Activated naive CD4-positive, alpha-beta T cell treated with anti-CD3 and anti-CD28 coated beads for 36 hours (primary cell): ENCODE data around the gene VSNL1. TPM values are rescaled to one million over a fixed set of nuclear protein-coding genes. Genes with fewer than 3 reads are reported as not detected.

Experiments used
- CTCF ChIA-PET: fragments of 350-600 bp; sonication (Branson Sonifier 250); formaldehyde crosslinking; loops from one replicate; lab custom pipeline; 2021; ENCODE audit warnings: antibody characterized with exemption; lab: Charles Lee
- DNase-seq: peaks from one replicate; pipeline ENCODE4 v3.0.0-alpha.2; 2020
- H3K27ac Mint-ChIP-seq: one replicate; pipeline ENCODE4 v1.8.0; 2021; ENCODE audit warnings: mild to moderate bottlenecking, mixed read lengths
- H3K27me3 Mint-ChIP-seq: one replicate; pipeline ENCODE4 v1.8.0; 2021; ENCODE audit warnings: low read depth, mixed read lengths
- H3K36me3 Mint-ChIP-seq: one replicate; pipeline ENCODE4 v1.8.0; 2021; ENCODE audit warnings: low read depth, mixed read lengths
- H3K4me1 Mint-ChIP-seq: one replicate; pipeline ENCODE4 v1.8.0; 2021; ENCODE audit warnings: low read depth, mixed read lengths
- H3K4me3 Mint-ChIP-seq: one replicate; pipeline ENCODE4 v1.8.0; 2021; ENCODE audit warnings: mild to moderate bottlenecking, moderate library complexity, mixed read lengths
- H3K9me3 Mint-ChIP-seq: one replicate; pipeline ENCODE4 v1.8.0; 2021; ENCODE audit warnings: mixed read lengths
- intact Hi-C: fragments of 100-400 bp; cut with micrococcal nuclease; formaldehyde crosslinking; loops from one replicate; pipeline ENCODE4 v1.15.1; 2023
- total RNA-seq, 2 experiments: library from RNA; stranded (reverse); gene quantifications; one replicate each; pipeline ENCODE4 v1.2.3, GENCODE V29; 2021

Gene VSNL1
- total RNA-seq, 2 experiments from 2014 or later = not detected

DNA sequence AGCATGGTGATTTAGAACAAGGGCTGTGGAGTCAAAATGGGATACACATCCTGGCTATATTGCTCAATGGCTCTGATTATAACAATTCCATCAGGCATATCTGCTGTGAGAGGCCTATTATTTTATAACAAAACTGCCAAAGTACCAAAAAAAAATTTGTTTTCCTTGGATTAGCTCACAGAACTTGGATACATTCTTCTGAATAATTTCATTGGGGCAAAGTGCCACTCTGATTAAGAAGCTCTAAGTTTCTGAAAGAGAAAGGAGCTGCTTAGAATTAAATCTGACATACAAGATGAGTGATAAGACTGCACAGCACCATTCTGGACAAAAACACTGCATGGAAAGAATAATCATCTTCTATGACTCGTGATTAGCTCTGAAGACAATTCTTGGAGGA lies 127.4 kb downstream of the VSNL1 start:
- no peak for DNase-seq

DNA sequence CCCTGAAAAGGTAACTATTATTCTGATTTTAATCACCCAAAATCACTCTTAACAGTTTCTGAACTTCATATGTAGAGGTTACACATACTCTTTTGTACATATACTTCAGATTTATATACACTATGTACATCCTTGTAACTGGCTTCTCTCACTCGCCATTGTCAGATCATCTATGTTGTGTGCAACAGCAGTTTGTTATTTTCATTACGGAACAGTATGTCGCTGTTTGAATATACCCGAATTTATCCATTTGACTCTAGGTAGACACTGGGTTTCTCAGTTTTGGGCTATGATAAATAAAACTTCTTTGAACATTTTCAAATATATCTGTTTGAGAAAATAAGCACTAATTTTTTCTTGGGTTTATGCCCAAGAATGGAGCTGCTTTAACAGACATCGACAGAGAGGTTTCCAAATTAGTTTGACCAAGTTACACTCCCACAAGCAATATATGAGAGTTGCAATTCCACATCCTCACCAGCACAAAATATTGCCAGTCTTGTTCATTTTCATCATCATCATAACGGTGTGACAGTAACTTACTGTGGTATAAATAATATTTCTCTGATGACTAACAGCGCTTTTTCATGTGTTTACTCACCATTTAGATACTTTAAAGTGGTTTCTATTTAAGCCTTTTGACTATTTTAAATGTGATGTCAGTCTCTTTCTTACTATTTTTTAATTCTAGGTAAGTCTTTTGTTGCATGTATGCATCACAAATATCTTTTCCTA lies 132.3 kb downstream of the VSNL1 start:
- intact Hi-C loops = loop anchor here (5.0 to 10.0 kb wide), 2 partner anchors 200 to 1048 kb away; no protein-coding TSS in a partner anchor
- CTCF ChIA-PET = interaction anchor here (1.4 to 4.3 kb wide), 3 partner anchors 8 to 27 kb away, joined by 6 to 59 read pairs (median 9); no protein-coding TSS in a partner anchor

More for the DNA sequence above, 127.4 kb downstream of the VSNL1 start:
- H3K36me3 Mint-ChIP-seq = peaks cover 29% of the 10 kb centered on the region
- no peaks in the 10 kb centered on the region for H3K9me3 Mint-ChIP-seq
- no peak overlapping the region for H3K4me3 Mint-ChIP-seq
- intact Hi-C loops = no loop called here
- CTCF ChIA-PET = interaction anchor here (1.2 to 2.6 kb wide), 2 partner anchors 15 to 22 kb away, joined by 4 to 14 read pairs; no protein-coding TSS in a partner anchor
- peaks cover 9% of the 10 kb centered on the region for H3K4me1 Mint-ChIP-seq
- H3K27me3 Mint-ChIP-seq = no peaks in the 10 kb centered on the region
- H3K27ac Mint-ChIP-seq = no peak overlapping the region

DNA sequence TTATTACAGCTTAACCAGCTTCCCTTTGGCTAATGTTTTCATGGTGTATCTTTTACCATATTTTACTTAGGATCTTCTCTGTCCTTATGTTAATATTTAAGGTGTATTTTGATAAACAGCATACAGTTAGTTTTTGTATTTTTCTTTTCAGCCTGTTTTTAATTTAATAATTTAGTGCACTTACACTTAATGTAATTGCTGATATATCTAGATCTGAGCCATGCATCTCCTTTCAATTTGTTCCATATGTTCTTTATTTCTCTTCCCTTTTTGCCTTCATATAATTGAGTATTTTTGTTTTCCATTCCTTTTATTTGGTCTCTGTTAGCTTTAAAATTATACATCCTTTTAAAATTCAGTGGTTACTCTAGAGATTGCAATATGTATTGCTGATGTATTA lies 134.3 kb downstream of the VSNL1 start:
- Mint-ChIP-seq H3K36me3 (peaks cover 16% of the 10 kb centered on the region), H3K4me3 (no peak overlapping the region), H3K4me1 (peaks cover 11% of the 10 kb centered on the region), H3K27me3 (no peaks in the 10 kb centered on the region), H3K9me3 (no peaks in the 10 kb centered on the region), H3K27ac (no peak overlapping the region)
- CTCF ChIA-PET = no interaction called here
- DNase-seq = no peak
- intact Hi-C loops = loop anchor here (5.0 to 10.0 kb wide), 2 partner anchors 203 to 1050 kb away; no protein-coding TSS in a partner anchor

More for the DNA sequence above, 132.3 kb downstream of the VSNL1 start:
- H3K4me3 Mint-ChIP-seq = no peak overlapping the region
- H3K4me1 Mint-ChIP-seq = peaks cover 11% of the 10 kb centered on the region
- peaks cover 24% of the 10 kb centered on the region for H3K36me3 Mint-ChIP-seq
- H3K27ac Mint-ChIP-seq = no peak overlapping the region
- no peaks in the 10 kb centered on the region for H3K9me3 Mint-ChIP-seq
- DNase-seq = no peak
- H3K27me3 Mint-ChIP-seq = no peaks in the 10 kb centered on the region

DNA sequence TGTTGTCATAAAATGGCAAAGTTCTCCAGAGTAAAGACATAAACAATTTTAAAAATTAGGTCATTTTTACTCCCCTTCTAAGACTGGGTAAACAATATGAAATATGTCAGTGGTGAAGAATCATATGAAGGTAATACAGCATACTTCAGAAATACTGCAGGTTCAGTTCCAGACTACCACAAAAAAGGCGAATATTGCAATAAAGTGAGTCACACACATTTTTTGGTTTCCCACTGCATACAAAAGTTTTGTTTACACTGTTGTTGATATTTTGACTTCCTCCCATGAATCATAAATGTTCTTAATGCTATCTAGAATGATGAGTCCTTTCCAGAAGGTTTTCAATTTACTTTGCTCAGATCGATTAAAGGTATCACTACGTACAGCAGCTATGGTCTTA lies 139.6 kb downstream of the VSNL1 start:
- CTCF ChIA-PET = interaction anchor here (1.1 to 1.4 kb wide), 2 partner anchors 8 to 39 kb away, joined by 5 to 6 read pairs; no protein-coding TSS in a partner anchor
- Mint-ChIP-seq H3K4me3 (no peak overlapping the region), H3K9me3 (no peaks in the 10 kb centered on the region), H3K4me1 (no peaks in the 10 kb centered on the region), H3K27me3 (no peaks in the 10 kb centered on the region), H3K27ac (no peak overlapping the region), H3K36me3 (peaks cover 26% of the 10 kb centered on the region)
- no peak for DNase-seq
- intact Hi-C loops = no loop called here

DNA sequence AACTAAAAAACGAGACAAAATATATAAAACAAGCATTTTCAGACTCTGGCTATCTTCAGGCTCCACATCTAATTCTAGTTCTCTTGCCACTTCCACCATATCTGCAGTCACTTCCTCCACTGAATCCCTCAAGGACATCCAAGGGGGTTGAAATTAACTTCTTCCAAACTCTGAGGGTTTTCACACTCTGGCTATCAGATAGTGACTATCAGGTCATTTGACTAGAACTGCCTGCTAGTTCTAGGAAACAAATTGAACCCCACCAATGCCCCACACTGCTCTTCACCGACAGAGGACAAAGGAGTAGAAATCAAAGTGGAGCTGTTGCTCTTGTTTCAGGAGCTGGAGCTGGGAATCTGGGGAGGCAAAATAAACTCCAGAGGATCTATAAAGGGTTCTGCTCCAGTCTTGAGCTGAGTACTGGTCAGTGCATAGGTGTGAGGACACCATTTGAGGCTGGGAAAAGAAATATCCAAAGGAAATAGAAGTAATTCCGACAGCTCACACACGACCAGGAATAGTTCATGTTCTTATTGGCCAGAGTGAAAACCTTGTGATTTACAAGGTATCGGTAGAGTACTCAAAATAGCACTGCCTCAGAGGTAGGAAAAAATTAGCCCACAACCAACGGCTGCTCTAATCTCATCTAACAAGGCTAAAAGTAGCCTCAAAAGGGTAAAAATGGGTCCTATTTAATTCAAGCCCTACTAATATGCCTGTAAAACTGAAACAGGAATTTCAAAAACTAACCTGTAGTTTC lies 141.8 kb downstream of the VSNL1 start:
- DNase-seq = no peak
- intact Hi-C loops = no loop called here
- CTCF ChIA-PET = no interaction called here
- Mint-ChIP-seq H3K4me1 (no peaks in the 10 kb centered on the region), H3K4me3 (no peak overlapping the region), H3K36me3 (peaks cover 26% of the 10 kb centered on the region), H3K27ac (no peak overlapping the region), H3K27me3 (no peaks in the 10 kb centered on the region), H3K9me3 (no peaks in the 10 kb centered on the region)

DNA sequence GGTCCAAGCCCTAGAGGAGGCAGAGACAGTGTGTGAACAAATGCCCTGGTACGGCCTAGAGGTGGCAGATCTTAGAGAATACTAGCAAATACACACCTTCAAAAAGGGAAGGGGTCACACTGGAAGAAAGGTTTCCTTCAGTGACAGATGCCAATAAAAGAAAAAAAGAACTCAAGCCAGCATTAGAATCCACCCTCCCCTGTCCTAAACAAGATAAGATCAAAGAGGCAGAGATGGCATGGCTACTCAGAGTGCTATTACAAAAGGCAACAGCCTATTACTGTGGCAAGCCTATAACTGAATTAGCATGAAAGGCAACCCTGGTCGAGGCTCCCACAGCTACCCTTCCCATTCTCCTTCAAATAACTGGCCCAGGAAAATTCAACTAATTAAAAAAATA lies 143.5 kb downstream of the VSNL1 start:
- CTCF ChIA-PET = no interaction called here
- intact Hi-C loops = no loop called here
- H3K36me3 Mint-ChIP-seq = peaks cover 30% of the 10 kb centered on the region
- no peak overlapping the region for H3K27ac Mint-ChIP-seq
- H3K4me3 Mint-ChIP-seq = no peak overlapping the region
- H3K27me3 Mint-ChIP-seq = no peaks in the 10 kb centered on the region
- no peaks in the 10 kb centered on the region for H3K9me3 Mint-ChIP-seq
- H3K4me1 Mint-ChIP-seq = no peaks in the 10 kb centered on the region
- no peak for DNase-seq

DNA sequence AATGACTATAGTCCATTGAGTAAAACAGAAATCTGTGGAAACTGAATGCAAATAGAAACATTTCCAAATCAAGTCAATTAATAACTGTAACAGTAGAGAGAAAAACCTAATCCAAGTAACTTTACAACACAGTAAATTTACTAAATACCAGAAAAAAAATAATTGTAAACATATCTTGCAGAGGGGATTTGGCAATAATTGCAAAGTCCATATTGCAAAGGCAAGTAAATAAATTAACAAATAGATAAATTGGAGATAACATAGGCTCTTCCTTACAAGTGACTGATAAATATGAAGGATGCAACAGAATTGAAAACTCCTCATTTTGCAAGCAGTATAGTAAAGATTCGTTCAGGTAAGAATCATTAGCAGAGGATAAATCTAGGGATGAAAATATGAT lies 148.1 kb downstream of the VSNL1 start:
- H3K4me3 Mint-ChIP-seq = no peak overlapping the region
- no peak overlapping the region for H3K27ac Mint-ChIP-seq
- intact Hi-C loops = no loop called here
- CTCF ChIA-PET = no interaction called here
- DNase-seq = no peak
- H3K36me3 Mint-ChIP-seq = peaks cover 45% of the 10 kb centered on the region
- H3K27me3 Mint-ChIP-seq = no peaks in the 10 kb centered on the region
- H3K4me1 Mint-ChIP-seq = no peaks in the 10 kb centered on the region
- no peaks in the 10 kb centered on the region for H3K9me3 Mint-ChIP-seq

DNA sequence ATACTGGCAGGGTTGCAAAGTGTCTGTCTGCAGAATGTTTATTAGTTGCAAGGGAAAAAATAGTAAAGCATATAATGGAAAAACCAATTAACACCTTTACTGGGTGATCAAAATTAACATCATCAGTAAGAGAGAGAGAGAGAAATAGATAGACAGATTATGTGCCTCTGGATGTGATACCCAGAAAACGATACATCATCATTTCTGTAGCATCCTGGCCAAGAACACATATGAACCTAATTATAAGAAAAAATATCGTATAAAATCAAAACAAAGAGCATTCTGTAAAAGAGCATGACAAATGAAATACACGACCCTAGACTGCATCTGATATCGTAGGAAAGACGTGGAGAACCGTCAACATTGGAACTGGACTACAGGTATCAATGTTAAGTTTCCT lies 148.5 kb downstream of the VSNL1 start:
- H3K27me3 Mint-ChIP-seq = no peaks in the 10 kb centered on the region
- intact Hi-C loops = no loop called here
- peaks cover 50% of the 10 kb centered on the region for H3K36me3 Mint-ChIP-seq
- H3K9me3 Mint-ChIP-seq = no peaks in the 10 kb centered on the region
- no peaks in the 10 kb centered on the region for H3K4me1 Mint-ChIP-seq
- no peak for DNase-seq
- CTCF ChIA-PET = no interaction called here
- no peak overlapping the region for H3K27ac Mint-ChIP-seq
- no peak overlapping the region for H3K4me3 Mint-ChIP-seq

DNA sequence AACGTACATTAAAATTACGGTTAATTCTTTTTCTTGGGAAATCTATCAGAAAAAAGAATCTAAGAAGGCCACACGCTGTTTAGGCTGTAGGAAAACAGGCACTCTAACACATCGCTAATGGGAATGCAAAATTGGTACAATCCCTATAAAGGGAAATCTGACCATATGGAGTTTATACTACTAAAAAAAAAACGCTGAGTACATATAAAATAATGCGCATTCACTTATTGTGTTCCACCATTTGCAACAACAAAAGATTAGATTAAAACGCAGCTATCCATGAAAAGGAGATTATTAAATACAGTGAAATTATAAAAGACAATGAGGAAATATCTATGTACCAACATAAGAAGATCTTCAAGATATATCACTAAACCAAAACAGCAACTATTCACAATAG lies 150.3 kb downstream of the VSNL1 start:
- Mint-ChIP-seq H3K27me3 (no peaks in the 10 kb centered on the region), H3K4me1 (no peaks in the 10 kb centered on the region), H3K27ac (no peak overlapping the region), H3K9me3 (no peaks in the 10 kb centered on the region), H3K36me3 (peaks cover 50% of the 10 kb centered on the region), H3K4me3 (no peak overlapping the region)
- CTCF ChIA-PET = no interaction called here
- DNase-seq = no peak
- intact Hi-C loops = no loop called here

Other genes with a start within 250 kb of the VSNL1 start
- gene RAD51AP2, start 22.3 kb upstream of the VSNL1 start, total RNA-seq = not detected
- gene SMC6, start 213.1 kb downstream of the VSNL1 start, total RNA-seq = 10 to 100 TPM; 21.6 to 22.8 TPM
- gene GEN1, start 213.4 kb downstream of the VSNL1 start, total RNA-seq = 10 to 100 TPM; 13.4 to 15.5 TPM